GM19324 (cell line): Measurements from ENCODE around the gene RPL39L.
A peak's percentile ranks its signal among the peaks of the same experiment; 100 is the strongest.
"Not testable (repeated sequence)": the region's sequence is repeated elsewhere in the genome, so short reads cannot be mapped to it uniquely, and the experiment has no call there.

Experiments used
- ATAC-seq: cut with Tn5 transposase; IDR thresholded peaks from one replicate; pipeline ENCODE4 v1.9.1; 2021; ENCODE audit warnings: mild to moderate bottlenecking, moderate library complexity; ENCODE audit not compliant: unreplicated experiment, low FRiP score

Gene RPL39L

DNA sequence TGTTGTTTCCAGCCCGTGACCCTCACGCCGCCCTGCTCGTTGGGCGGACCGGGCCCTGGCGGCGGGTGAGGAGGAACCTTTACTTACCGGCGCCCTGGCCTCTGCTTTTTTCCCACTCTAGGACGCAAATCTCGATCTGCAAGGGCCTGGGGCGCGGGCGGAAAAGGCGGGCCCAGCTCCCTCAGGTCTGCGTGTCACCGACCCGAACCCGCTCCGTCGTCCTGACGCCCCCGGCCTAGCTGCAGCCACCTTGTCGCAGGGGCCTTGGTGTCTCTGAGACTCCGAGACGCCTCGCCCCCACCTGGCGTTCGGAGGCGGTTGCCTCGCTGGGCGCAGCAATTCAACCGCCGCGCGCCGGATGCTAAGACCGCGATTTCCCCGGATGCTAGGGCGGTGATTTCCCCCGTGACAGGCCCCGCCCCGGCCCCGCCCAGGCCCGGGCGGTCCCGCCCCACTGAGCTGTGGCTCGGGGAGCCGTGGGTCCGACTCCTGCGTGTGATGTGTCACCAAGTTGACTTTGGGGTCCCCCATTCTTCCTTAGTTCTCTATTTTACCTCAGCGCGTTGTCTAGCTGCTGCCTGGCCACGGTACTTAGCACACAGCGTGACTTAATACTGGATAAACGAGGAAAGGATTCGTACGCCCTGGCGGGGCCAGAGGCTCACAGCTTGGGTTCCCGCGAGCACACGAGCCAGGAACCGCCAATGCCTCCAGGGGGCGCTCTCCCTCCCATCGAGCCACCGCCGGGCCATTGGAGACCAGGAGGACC lies at the start of gene RPL39L:
RPL39L (minus strand) TSS at position 371 of the 769 bp plus-strand sequence. CDS start 18,196 bp downstream, outside the sequence.
- peak; percentile 98 for ATAC-seq

DNA sequence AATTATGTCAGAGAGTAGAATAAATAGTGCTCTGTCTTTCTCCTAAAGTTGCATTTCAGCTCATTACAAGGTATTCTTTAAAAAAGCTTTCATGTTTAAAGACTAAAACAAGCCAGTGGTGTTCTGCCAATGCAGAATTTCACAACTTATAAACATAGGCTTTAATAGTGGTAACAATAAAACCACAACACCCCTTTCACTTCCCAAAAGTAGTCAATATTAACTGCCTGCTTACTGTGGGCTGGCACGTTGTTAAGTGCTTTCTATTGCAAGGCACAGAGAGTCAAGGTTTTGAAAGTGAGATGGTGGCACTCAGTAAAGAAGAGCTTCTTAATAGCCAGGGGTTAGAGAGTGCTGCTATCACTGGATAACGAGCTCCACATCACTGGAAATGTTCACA lies 49.6 kb upstream of the RPL39L start:
- peak; percentile 54 for ATAC-seq

DNA sequence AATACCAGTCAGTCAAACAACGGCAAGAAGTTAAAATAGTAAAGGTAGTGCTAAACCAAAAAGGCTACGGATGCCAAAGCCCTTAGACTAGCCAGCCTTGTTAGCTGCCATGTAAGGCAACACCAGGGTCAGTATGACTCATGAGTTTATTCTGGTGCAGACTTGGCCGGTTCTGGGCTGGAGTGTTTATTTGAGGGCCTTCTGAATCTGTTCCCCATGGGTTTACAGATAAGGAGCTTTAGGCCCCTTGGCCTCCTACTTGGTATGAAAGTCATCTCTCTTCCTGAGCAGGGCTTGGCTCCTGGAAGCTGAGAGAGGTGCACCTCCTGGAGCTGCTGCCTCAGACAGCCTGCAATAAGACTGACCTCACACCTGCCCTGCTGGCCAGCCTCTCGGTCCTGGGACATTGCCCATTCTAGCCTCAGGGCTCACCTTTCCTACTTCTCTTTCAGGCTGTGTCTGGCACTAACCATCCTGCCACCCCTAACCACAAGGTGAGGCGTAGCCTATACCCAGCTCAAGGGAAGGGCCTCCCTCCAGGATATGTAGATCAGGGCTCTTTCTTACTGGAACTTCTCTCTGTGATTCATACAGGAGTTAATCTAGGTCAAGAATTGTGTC lies 47.6 kb upstream of the RPL39L start:
- ATAC-seq, result no peak

DNA sequence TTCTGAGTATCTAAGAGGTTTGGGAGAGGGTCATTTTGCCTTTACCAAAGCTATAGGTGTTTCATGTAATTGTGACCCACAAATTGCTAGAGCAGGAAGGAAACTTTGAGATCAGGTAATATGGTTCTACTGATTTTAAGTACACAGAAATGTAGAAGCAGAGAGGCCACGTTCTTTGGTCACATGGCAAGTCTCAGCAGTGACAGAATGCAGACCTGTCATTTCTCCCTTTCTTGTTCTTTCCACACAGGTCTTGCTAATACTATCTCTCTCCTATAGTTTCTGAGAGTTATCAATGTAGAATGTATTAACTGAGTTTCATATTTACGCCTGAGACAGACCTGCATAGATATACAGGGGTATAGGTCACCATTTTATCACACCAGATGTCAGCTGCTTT lies 47.1 kb upstream of the RPL39L start:
- ATAC-seq, result no peak

DNA sequence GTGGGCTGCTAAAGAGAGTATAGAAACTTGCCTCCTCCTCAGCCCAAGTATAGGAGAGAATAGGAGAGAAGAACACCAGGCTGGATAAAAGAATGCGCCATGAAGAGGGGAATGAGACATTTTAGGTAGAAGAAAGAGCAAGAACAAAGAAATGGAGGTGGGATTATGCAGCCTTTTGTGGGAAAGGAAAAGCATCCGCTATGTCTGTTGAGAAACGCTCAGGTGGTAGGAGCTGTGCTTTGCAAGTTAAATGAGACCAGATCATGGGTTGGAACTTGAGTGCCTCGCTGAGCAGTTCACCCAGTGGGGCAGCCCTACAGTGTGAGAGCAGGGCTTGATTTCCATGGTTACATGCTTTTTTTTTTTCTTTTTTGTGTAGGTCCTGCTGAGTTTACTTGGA lies 46.5 kb upstream of the RPL39L start:
- no peak for ATAC-seq

DNA sequence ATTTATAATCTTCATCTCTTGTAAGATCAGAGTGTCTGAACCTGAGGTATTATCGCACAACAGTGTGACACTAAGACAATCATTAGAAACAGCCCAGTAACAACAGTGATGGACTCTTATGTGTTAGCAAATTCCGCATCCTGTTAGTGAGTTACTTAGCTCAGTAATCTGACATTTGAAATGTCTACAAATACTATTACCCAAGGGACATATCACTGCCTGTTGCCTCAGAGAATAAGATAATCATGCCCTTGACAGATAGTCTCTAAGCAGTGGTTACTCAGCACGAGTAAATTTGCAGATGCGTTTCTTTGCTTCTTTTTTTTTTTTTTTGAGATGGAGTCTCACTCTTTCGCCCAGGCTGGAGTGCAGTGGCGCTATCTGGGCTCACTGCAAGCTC lies 44.6 kb upstream of the RPL39L start:
- ATAC-seq, result no peak

DNA sequence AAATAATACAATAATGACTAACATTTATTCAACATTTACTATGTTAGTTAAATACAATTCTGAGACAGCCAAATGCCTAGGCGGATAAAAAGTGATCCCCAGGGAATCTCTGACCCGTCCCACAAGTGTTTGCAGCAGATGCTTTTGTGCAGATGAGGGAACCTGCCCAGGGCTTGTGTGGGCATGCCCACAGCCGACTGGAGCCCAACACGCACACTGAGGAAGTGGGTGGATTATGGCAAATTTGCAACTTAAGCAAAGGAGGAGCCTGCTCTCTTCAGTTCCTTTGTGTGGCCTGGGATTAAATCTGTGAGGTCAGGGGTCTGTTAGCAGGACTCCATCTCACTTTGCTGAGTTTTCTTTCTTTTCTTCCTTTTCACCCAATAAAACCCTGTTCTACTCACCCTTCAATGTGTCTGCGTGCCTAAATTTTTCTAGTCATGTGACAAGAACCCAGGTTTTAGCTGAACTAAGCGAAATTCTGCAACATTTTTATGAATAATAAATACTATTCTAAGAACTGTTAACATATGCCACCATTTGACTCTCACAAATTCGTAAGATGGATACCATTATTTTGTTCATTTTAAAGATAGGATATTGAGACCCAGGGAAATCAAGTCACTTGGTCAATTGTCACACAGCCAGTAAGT lies 44.0 kb upstream of the RPL39L start:
- ATAC-seq, result peak; percentile 46

DNA sequence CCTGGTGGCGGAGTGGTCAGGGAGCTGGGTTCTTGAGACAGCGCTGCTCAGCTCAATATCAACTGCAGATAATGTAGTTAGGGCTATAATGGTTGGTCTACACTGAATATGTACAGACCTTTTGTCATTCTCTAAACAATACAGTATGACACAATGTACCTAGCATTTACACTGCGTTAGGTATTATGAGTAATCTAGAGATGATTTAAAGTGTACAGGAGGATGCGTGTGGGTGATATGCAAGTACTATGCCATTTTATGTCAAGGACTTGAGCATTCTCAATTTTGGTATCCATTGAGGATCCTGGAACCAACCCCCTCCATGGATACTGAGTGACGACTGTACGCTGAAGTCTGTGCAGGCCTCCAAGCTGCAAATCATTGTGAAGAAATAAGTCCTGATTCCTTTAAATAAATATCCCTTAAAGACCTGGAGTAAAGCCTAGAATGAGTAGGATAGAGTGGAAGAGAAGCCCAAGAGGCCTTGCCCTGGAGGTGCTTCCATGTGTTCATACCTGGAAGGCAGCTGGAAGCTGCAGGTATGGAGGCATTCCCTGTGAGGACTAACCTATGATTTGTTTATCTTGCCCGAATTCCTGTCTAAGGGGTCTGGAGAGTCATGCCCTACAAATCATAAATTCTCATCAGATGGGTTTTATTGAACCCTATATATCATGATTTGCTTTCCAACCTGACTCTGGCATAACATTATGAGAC lies 42.3 kb upstream of the RPL39L start:
- ATAC-seq, result no peak

DNA sequence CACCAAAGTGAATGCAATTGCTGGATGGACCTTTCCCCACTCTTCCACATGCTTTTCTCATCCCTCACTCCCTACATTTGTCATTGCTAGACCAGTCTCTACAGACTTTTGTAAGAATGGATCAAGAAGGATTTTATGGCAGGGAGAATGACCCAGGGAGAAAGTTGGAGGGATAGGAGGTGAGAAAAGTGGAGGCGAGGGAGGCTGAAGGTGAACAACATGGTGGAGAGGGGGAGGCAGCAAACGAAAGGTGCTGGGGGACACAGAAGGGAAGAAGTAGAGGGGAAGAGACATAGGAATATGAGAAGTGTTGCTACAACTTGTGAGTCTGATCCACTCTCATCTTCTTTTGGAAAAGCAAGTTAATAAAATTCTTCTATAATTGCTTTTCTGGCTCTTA lies 33.6 kb upstream of the RPL39L start:
- no peak for ATAC-seq

DNA sequence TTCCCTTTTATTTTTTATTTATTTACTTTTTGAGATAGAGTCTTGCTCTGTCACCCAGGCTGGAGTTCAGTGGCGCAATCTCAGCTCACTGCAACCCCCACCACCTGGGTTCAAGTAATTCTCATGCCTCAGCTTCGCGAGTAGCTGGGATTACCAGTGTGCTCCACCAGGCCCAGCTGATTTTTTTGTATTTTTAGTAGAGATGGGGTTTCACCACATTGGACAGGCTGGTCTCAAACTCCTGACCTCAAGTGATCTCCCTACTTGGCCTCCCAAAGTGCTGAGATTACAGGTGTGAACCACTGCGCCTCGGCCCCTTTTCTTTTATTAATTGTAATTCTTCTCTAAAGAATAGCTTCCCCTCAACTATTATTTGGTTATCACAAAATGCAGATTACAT lies 31.6 kb upstream of the RPL39L start:
- ATAC-seq, result not testable (repeated sequence)

DNA sequence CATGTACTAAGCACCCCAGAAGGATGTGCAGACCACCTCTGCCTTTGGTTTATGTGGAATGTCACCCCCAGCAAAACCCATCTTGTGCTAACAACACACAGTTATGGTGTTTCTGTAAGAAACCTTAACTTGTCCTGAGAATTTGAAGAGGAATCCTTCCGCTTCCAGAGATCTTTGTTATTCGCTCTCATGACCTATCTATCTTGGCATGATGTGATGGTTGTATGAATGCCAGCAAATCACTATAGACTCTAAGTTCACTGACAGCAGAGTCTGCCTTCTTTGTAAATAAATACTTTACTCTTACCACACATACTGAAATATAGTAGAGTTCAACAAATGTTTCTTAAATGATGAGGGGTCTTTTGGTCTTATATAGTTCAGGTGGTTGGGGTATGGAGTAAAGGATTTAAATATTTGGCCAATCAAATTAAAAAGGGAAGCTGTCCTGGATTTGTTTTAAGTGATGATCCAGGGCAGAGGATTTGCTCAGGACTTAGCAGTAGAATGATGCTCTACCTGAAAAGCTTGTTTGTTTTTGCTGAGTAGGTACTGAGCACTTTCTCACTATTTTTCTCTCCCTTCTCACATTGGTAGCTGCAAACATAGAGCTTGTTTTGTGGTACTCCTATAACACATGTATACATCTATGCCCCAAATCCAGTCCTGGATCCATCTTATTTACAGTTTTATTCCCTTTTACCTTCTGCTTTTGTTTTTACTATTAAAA lies 30.1 kb upstream of the RPL39L start:
- ATAC-seq, result no peak

DNA sequence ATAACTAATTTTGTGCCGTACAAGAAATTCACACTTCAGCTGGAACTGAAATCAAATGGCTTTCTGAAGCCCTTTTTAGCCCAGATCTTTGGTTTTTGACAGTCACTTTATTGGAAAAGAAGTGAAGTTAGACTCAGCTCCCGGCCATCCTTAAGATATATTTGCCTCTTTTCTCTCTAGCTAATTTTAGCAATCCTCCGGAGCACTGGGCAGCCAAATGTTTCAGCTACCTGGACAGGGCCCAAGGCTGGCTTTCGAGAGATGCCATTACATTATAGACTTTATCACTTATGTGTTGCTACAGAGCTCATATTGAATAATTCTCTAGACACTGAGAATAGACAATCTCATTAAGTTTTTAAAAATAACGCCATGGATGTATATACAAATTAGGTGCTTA lies 28.5 kb upstream of the RPL39L start:
- ATAC-seq, result no peak

DNA sequence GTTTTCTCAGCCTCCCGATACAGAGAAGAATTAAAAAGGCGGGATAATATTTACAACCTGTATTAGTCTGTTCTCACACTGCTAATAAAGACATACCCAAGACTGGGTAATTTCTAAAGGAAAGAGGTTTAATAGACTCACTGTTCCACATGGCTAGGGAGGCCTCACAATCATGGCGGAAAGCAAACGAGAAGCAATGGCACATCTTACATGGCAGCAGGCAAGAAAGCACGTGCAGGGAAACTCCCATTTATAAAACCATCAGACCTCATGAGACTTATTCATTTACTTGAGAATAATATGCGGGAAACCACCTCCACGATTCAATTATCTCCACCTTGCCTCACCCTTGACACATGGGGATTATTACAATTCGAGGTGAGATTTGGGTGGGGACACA lies 27.5 kb upstream of the RPL39L start:
- ATAC-seq, result no peak

DNA sequence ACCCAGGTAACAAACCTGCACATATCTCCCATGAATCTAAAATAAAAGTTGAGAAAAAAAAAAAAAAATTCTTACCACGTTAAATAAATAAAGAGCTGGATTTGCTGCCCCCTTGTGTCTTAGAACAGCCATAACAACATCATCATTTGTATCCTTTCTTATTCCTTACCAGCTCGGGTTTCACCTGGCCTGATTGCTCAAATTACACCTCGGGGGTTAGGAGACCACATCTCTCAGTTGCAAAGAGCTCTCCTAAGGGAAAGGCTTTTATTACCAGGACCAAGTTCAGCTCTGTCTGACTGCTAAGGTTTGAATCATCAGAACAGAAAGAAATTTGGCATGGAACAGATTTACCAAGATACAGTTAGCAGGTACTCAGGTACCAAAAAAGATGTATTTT lies 25.8 kb upstream of the RPL39L start:
- ATAC-seq, result no peak

DNA sequence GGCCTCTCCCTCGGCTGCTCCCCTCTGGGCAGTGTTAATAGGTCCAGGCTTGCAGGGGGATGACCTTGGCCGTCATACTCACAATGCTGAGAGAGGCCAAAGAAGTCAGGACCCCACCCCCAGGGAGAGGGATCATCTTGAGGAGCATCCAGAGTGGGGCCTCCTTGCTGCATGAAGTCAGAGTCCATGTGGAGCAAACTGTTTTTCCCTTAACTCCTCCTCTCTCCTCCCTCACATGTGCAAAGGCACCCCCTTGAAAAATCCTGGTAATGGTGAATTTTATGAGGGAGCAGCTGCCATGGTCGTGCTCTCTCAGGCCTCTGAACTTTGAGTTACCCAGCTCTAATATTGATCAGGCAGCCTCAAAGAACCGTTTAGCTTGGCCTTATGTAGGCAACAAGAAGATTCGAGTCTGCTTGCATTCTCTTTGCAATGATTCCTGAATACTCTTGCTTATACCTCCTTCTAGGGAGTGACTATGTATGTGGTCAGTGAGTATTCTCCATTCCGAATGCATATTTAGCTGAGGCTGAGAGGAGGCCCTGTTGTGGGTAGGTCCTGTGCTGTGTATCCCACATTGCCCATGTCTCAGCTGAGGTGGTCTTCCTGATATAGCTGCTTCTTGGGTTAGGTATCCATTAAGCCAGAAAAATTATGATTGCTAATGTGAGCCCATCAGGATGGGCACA lies 23.1 kb upstream of the RPL39L start:
- no peak for ATAC-seq

DNA sequence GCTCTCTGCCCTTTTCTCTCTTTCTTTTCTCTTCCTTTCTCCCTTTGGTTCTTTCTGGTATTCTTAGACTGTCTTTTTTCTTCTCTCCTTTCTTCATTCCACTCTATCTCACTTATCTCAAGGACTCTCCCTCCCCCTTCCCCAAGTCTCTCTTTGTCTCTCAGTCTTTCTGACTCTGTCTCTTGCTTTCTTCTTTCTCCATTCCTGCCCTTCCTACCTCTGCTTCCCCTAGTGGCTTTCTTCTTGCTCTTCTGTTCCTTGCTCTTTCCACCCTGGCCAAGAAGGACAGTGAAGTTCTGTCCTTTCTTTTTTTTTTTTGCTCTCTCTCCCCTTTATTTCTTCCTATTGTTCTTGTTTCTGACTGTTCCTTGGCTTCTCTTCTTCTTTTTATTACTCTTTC lies 22.3 kb upstream of the RPL39L start:
- no peak for ATAC-seq

DNA sequence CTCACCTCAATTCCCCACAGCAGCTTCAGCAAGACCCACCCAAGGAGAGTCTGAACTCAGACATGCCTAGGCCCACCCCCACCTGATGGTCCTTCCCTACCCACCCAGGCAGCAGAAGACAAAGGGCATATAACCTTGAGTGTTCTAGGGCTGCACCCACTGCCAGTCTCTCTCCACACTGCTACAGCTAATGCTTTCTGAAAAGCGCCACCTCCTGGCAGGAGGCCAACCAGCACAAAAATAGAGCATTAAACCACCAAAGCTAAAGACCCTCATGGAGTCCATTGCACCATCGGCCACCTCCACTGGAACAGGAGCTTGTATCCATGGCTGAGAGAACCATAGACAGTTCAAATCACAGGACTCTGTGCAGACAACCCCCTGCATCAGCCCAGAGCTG lies 11.3 kb upstream of the RPL39L start:
- ATAC-seq, result no peak

DNA sequence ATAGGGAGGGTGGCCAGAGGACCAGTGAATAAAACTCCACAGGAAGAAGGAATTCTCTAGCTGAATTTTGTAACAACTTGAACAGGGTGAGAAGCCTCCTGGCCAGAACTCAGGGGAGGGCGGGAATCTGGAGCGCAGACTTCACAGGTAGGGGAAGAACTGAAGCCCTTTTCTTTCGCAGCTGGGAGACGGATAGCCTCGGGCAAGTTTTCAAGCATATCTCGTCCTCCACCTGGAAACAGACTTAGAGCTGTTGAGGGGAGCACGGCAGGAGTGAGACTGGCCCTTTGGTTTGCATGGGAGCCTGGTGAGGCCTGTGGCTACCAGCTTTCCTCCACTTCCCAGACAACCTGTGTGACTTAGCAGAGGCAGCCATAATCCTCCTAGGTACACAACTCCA lies 10.9 kb upstream of the RPL39L start:
- ATAC-seq, result no peak

DNA sequence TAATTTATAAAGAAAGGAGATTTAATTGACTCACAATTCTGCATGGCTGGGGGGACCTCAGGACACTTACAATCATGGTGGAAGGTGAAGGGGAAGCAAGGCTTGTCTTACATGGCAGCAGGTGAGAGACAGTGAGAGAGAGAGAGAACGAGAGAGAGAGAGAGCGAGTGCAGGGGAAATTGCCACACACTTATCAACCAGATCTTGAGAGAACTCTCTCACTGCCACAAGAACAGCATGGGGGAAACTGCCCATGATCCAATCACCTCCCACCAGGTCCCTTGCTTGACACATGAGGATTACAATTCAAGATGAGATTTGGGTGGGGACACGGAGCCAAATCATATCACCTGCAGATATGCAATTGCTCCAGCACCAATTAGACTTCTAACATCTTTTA lies 7.1 kb upstream of the RPL39L start:
- ATAC-seq, result no peak
